ENCODE measurements around the gene PLCB1.

The PLCB1 gene

GRCh38 chr20:8678098-8678776 lies 546.2 kb downstream of the PLCB1 start:
- no peaks in the 10 kb centered on the region for H3K27me3 ChIP-seq (ENCODE audit: insufficient read depth, low read depth, severe bottlenecking)
- no peak overlapping the region for H3K27ac ChIP-seq
- no peak for TF ChIP-seq CTCF (IDR thresholded peaks at IDR 0.05; ENCODE audit: low read depth, low read length)
- H3K36me3 ChIP-seq, result no peaks in the 10 kb centered on the region
- no peak overlapping the region for H3K4me3 ChIP-seq (ENCODE audit: low read depth, low read length)
- no peaks in the 10 kb centered on the region for H3K9me3 ChIP-seq (ENCODE audit: severe bottlenecking)
- DNase-seq, result no peak

GRCh38 chr20:8689337-8689736 lies 557.3 kb downstream of the PLCB1 start:
- Histone ChIP-seq H3K36me3 (no peaks in the 10 kb centered on the region), H3K27me3 (ENCODE audit: insufficient read depth, low read depth, severe bottlenecking) (no peaks in the 10 kb centered on the region), H3K27ac (no peak overlapping the region), H3K4me3 (ENCODE audit: low read depth, low read length) (no peak overlapping the region), H3K9me3 (ENCODE audit: severe bottlenecking) (peaks cover 6% of the 10 kb centered on the region)
- no peak for DNase-seq
- TF ChIP-seq CTCF (IDR thresholded peaks at IDR 0.05; ENCODE audit: low read depth, low read length), result no peak

- Histone ChIP-seq H3K36me3 (no peaks in the 10 kb centered on the region), H3K4me3 (ENCODE audit: low read depth, low read length) (no peak overlapping the region), H3K27me3 (ENCODE audit: insufficient read depth, low read depth, severe bottlenecking) (no peaks in the 10 kb centered on the region), H3K27ac (no peak overlapping the region), H3K9me3 (ENCODE audit: severe bottlenecking) (peaks cover 6% of the 10 kb centered on the region)
- no peak for DNase-seq
- TF ChIP-seq CTCF (IDR thresholded peaks at IDR 0.05; ENCODE audit: low read depth, low read length), result no peak
These were observed 558.0 kb downstream of the PLCB1 start for GRCh38 chr20:8690074-8690473.

GRCh38 chr20:8693709-8694108 lies 561.6 kb downstream of the PLCB1 start:
- Histone ChIP-seq H3K4me3 (ENCODE audit: low read depth, low read length) (no peak overlapping the region), H3K9me3 (ENCODE audit: severe bottlenecking) (peaks cover 6% of the 10 kb centered on the region), H3K36me3 (no peaks in the 10 kb centered on the region), H3K27ac (no peak overlapping the region), H3K27me3 (ENCODE audit: insufficient read depth, low read depth, severe bottlenecking) (no peaks in the 10 kb centered on the region)
- TF ChIP-seq CTCF (IDR thresholded peaks at IDR 0.05; ENCODE audit: low read depth, low read length), result no peak
- DNase-seq, result no peak

GRCh38 chr20:8700756-8701155 lies 568.7 kb downstream of the PLCB1 start:
- TF ChIP-seq CTCF (IDR thresholded peaks at IDR 0.05; ENCODE audit: low read depth, low read length), result no peak
- no peak overlapping the region for H3K27ac ChIP-seq
- no peak for DNase-seq
- no peaks in the 10 kb centered on the region for H3K27me3 ChIP-seq (ENCODE audit: insufficient read depth, low read depth, severe bottlenecking)
- H3K9me3 ChIP-seq (ENCODE audit: severe bottlenecking), result no peaks in the 10 kb centered on the region
- H3K4me3 ChIP-seq (ENCODE audit: low read depth, low read length), result no peak overlapping the region
- no peaks in the 10 kb centered on the region for H3K36me3 ChIP-seq
